HCT116 (cell line): ENCODE data around the gene ITPK1.

Experiments used
- ATF3 ChIP-seq: IDR thresholded peaks from 2 replicates; pipeline ENCODE4 v1.6.1; 2012
- CEBPB ChIP-seq: IDR thresholded peaks from 2 replicates; pipeline ENCODE4 v1.6.1; 2012; ENCODE audit warnings: low read depth
- EZH2 ChIP-seq: fragments of 200-600 bp; sonication (generic); IDR thresholded peaks from 2 replicates; pipeline ENCODE4 v1.6.1; 2017; ENCODE audit warnings: antibody characterized with exemption, mixed run types
- EZH2phosphoT487 ChIP-seq: fragments of 200-600 bp; IDR thresholded peaks from 2 replicates; pipeline ENCODE4 v1.6.1; 2018; ENCODE audit warnings: antibody characterized with exemption, borderline replicate concordance
- FOSL1 ChIP-seq: IDR thresholded peaks from 2 replicates; pipeline ENCODE4 v1.6.1; 2012; ENCODE audit warnings: low read depth
- JUND ChIP-seq: IDR thresholded peaks from 2 replicates; pipeline ENCODE4 v1.6.1; 2012
- POLR2A ChIP-seq: IDR thresholded peaks from 2 replicates; pipeline ENCODE4 v1.7.0; 2011; ENCODE audit warnings: borderline replicate concordance; ENCODE audit not compliant: insufficient read depth, insufficient read length; ENCODE audit errors: extremely low read depth
- RAD21 ChIP-seq: IDR thresholded peaks from 2 replicates; pipeline ENCODE4 v1.6.1; 2012; ENCODE audit warnings: low read depth, mild to moderate bottlenecking
- SIN3A ChIP-seq: IDR thresholded peaks from 2 replicates; pipeline ENCODE4 v1.6.1; 2012; ENCODE audit warnings: low read depth
- YY1 ChIP-seq: IDR thresholded peaks from 2 replicates; pipeline ENCODE4 v1.6.1; 2011; ENCODE audit warnings: low read length, low read depth, moderate library complexity, mild to moderate bottlenecking; ENCODE audit not compliant: insufficient replicate concordance; ENCODE audit errors: extremely low read depth
- ZNF274 ChIP-seq: fragments of 200-500 bp; sonication (Bioruptor generic); IDR thresholded peaks from 2 replicates; pipeline ENCODE4 v1.6.1; 2014; ENCODE audit warnings: mild to moderate bottlenecking, low read depth, low read length, inconsistent platforms
- TF ChIP-seq, protein P1 (sequence below), 3 experiments: fragments of 200-600 bp in 1 of 3; sonication (generic) in 1 of 3; IDR thresholded peaks in 2 of 3; conservative IDR thresholded peaks in 1 of 3; 2 replicates each; pipeline ENCODE4 v1.5.1; 2012 to 2017; ENCODE audit warnings: low read depth in 2 of 3, low read length in 2 of 3, antibody characterized with exemption in 1 of 3, borderline replicate concordance in 1 of 3, control low read depth in 1 of 3, mild to moderate bottlenecking in 1 of 3, mixed read lengths in 1 of 3, mixed run types in 1 of 3, moderate library complexity in 1 of 3; ENCODE audit not compliant: insufficient read depth in 1 of 3
- TF ChIP-seq, protein P2 (sequence below): IDR thresholded peaks from 2 replicates; pipeline ENCODE4 v1.6.1; 2012

GRCh38 chr14:92935446-92935845 is 180.3 kb downstream of the ITPK1 start:
- TF ChIP-seq JUND (no peak), FOSL1 (no peak), EZH2phosphoT487 (no peak), POLR2A (no peak), ATF3 (no peak), YY1 (no peak), ZNF274 (no peak), RAD21 (no peak), EZH2 (no peak), CEBPB (no peak), SIN3A (no peak)
- TF ChIP-seq, protein P1, sequence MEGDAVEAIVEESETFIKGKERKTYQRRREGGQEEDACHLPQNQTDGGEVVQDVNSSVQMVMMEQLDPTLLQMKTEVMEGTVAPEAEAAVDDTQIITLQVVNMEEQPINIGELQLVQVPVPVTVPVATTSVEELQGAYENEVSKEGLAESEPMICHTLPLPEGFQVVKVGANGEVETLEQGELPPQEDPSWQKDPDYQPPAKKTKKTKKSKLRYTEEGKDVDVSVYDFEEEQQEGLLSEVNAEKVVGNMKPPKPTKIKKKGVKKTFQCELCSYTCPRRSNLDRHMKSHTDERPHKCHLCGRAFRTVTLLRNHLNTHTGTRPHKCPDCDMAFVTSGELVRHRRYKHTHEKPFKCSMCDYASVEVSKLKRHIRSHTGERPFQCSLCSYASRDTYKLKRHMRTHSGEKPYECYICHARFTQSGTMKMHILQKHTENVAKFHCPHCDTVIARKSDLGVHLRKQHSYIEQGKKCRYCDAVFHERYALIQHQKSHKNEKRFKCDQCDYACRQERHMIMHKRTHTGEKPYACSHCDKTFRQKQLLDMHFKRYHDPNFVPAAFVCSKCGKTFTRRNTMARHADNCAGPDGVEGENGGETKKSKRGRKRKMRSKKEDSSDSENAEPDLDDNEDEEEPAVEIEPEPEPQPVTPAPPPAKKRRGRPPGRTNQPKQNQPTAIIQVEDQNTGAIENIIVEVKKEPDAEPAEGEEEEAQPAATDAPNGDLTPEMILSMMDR (IDR thresholded peaks at IDR 0.05 in 2 of 3, conservative IDR thresholded peaks at IDR 0.05 in 1 of 3; ENCODE audit: borderline replicate concordance in 1 of 3, insufficient read depth in 1 of 3, low read depth in 2 of 3, low read length in 2 of 3), result no peak
- TF ChIP-seq, protein P2, sequence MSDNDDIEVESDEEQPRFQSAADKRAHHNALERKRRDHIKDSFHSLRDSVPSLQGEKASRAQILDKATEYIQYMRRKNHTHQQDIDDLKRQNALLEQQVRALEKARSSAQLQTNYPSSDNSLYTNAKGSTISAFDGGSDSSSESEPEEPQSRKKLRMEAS, result no peak
